ENCODE results near the gene PYCARD. TPM values are rescaled to one million over a fixed set of nuclear protein-coding genes. Genes with fewer than 3 reads are reported as not detected.

The PYCARD gene
- total RNA-seq, 2 donors from 2014 or later: 27.2 to 51.6 TPM

DNA sequence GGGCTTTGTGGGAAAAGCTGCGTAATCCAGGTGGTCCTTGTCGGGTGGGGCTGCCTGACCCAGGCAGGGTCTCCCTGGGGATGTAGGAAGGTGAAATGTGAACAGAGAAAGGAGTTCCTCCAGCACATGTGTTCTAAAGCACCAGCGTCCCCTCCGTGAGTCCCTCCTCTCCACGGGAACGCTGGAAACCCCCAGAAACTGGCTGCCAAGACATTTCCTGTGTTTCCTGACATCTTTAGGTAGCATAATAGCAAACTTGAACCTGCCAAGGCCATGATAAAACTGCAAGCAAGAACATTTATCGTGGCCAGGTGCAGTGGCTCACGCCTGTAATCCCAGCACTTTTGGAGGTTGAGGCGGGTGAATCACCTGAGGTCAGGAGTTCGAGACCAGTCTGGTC is 26.9 kb upstream of the PYCARD start:
- no peaks in the 10 kb centered on the region for H3K9me3 ChIP-seq
- intact Hi-C loops (cut with DNase I): no loop called here
- 43% methylated on average over 10 of the region's 10 CpGs for WGBS
- no peaks in the 10 kb centered on the region for H3K4me1 ChIP-seq (replicated peaks)
- no peaks in the 10 kb centered on the region for H3K27me3 ChIP-seq (replicated peaks; ENCODE audit: insufficient read depth)
- no peak for DNase-seq (ENCODE audit: low spot score)
- no peak overlapping the region for H3K27ac ChIP-seq
- no peaks in the 10 kb centered on the region for H3K36me3 ChIP-seq
- no peak for TF ChIP-seq POLR2AphosphoS5 (IDR thresholded peaks at IDR 0.05)
- H3K4me3 ChIP-seq: no peak overlapping the region

DNA sequence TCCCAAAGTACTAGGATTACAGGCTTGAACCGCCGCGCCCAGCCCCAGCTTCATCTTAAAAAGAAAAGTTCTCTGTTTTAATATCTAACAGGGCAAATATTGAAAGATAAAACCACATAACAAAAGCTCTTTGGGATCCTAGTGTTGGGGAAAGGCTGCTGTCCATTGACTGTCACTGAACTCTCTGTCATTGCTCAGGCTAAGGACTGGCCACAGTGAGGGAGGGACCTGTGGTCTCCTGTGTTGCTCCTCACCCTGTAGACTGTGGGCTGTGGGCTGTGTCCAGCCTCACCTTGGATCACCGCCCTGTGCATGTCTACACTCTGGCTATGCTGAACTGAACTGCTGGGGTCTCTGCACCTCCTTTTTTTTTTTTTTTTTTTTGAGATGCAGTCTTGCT is 25.6 kb upstream of the PYCARD start:
- Histone ChIP-seq H3K27ac (no peak overlapping the region), H3K36me3 (no peaks in the 10 kb centered on the region), H3K9me3 (no peaks in the 10 kb centered on the region), H3K4me1 (replicated peaks) (no peaks in the 10 kb centered on the region), H3K27me3 (replicated peaks; ENCODE audit: insufficient read depth) (no peaks in the 10 kb centered on the region), H3K4me3 (no peak overlapping the region)
- TF ChIP-seq POLR2AphosphoS5 (IDR thresholded peaks at IDR 0.05): no peak
- TF ChIP-seq, protein P1, sequence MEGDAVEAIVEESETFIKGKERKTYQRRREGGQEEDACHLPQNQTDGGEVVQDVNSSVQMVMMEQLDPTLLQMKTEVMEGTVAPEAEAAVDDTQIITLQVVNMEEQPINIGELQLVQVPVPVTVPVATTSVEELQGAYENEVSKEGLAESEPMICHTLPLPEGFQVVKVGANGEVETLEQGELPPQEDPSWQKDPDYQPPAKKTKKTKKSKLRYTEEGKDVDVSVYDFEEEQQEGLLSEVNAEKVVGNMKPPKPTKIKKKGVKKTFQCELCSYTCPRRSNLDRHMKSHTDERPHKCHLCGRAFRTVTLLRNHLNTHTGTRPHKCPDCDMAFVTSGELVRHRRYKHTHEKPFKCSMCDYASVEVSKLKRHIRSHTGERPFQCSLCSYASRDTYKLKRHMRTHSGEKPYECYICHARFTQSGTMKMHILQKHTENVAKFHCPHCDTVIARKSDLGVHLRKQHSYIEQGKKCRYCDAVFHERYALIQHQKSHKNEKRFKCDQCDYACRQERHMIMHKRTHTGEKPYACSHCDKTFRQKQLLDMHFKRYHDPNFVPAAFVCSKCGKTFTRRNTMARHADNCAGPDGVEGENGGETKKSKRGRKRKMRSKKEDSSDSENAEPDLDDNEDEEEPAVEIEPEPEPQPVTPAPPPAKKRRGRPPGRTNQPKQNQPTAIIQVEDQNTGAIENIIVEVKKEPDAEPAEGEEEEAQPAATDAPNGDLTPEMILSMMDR (IDR thresholded peaks at IDR 0.05): no peak
- TF ChIP-seq POLR2A (IDR thresholded peaks at IDR 0.05): no peak
- intact Hi-C loops (cut with DNase I): no loop called here
- 97% methylated on average over 4 of the region's 4 CpGs for WGBS
- DNase-seq (ENCODE audit: low spot score): no peak

DNA sequence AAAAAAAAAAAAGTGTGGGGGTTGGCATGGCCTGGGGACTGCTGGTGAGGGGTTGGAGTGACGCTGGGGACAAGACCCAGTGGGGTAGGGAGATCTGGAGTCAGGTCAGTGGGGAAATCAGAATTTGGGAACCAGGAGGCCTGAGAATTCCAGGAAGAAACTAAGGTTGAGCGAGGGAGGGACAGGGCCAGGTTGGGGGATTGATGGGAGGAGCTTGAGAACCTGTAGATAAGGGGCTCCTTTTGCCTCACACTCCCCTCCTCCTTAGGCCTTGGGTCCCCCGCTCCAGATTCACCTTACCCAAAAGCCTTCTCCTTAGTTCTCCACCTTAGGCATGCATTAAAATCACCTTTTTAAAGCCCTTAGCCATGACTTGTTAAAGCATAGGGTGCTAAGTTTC is 22.6 kb upstream of the PYCARD start:
- intact Hi-C loops (cut with DNase I): no loop called here
- H3K4me1 ChIP-seq (replicated peaks): no peaks in the 10 kb centered on the region
- WGBS: 89% methylated on average over 3 of the region's 3 CpGs

DNA sequence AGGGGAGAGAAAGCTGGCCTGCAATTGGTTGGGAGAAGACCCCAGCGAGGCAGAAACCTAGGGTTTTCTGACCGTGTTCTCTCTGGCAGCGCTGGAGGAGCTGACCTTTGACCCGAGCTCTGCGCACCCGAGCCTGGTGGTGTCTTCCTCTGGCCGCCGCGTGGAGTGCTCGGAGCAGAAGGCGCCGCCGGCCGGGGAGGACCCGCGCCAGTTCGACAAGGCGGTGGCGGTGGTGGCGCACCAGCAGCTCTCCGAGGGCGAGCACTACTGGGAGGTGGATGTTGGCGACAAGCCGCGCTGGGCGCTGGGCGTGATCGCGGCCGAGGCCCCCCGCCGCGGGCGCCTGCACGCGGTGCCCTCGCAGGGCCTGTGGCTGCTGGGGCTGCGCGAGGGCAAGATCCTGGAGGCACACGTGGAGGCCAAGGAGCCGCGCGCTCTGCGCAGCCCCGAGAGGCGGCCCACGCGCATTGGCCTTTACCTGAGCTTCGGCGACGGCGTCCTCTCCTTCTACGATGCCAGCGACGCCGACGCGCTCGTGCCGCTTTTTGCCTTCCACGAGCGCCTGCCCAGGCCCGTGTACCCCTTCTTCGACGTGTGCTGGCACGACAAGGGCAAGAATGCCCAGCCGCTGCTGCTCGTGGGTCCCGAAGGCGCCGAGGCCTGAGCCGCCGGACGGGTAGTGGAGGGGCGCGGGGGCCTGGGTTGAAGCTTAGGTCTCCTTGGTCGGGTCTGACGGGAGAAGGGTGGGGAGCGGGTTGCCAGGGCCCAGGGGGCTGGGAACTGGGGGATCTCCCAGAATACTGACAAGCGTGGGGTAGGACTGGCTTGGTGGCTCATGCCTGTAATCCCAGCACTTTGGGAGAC is 21.8 kb upstream of the PYCARD start:
- WGBS: 82% methylated on average over 80 of the region's 80 CpGs
- no peaks in the 10 kb centered on the region for H3K36me3 ChIP-seq
- H3K27me3 ChIP-seq (replicated peaks; ENCODE audit: insufficient read depth): peaks cover 2% of the 10 kb centered on the region
- no peak overlapping the region for H3K4me3 ChIP-seq
- intact Hi-C loops (cut with DNase I): no loop called here
- TF ChIP-seq, protein P1 (IDR thresholded peaks at IDR 0.05): no peak
- TF ChIP-seq POLR2A (IDR thresholded peaks at IDR 0.05): no peak
- TF ChIP-seq POLR2AphosphoS5 (IDR thresholded peaks at IDR 0.05): no peak
- no peak overlapping the region for H3K27ac ChIP-seq
- no peak for DNase-seq (ENCODE audit: low spot score)
- H3K4me1 ChIP-seq (replicated peaks): no peaks in the 10 kb centered on the region
- no peaks in the 10 kb centered on the region for H3K9me3 ChIP-seq

More for the DNA sequence above, 22.6 kb upstream of the PYCARD start:
- no peak for DNase-seq (ENCODE audit: low spot score)
- no peaks in the 10 kb centered on the region for H3K9me3 ChIP-seq
- H3K27ac ChIP-seq: no peak overlapping the region
- H3K4me3 ChIP-seq: no peak overlapping the region
- TF ChIP-seq, protein P1 (IDR thresholded peaks at IDR 0.05): no peak
- no peak for TF ChIP-seq POLR2A (IDR thresholded peaks at IDR 0.05)
- no peak for TF ChIP-seq POLR2AphosphoS5 (IDR thresholded peaks at IDR 0.05)
- H3K36me3 ChIP-seq: no peaks in the 10 kb centered on the region
- peaks cover 2% of the 10 kb centered on the region for H3K27me3 ChIP-seq (replicated peaks; ENCODE audit: insufficient read depth)

DNA sequence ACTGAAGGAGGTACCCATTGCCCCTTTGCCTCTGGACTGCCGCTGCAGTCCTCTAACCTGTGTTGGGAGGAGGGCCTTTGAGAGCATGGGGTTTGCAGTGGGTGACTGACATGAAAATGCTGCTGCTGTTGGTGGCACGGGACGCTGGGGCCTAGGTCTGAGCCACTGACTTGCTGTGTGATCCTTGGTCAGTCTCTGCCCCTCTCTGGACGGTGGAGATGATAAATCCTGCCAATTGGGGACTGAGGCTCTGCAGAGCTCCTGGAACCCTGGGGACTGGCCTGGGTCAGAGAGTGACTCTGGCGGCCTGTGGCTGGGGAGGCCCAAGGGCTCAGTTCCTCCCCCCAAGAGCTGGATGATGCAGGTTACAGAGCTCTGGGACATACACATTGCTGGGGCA is 20.5 kb upstream of the PYCARD start:
- intact Hi-C loops (cut with DNase I): no loop called here

More for the DNA sequence above, 20.5 kb upstream of the PYCARD start:
- no peak for TF ChIP-seq POLR2A (IDR thresholded peaks at IDR 0.05)
- TF ChIP-seq, protein P1 (IDR thresholded peaks at IDR 0.05): no peak
- no peak for TF ChIP-seq POLR2AphosphoS5 (IDR thresholded peaks at IDR 0.05)
- H3K27me3 ChIP-seq (replicated peaks; ENCODE audit: insufficient read depth): peaks cover 2% of the 10 kb centered on the region
- H3K27ac ChIP-seq: no peak overlapping the region
- H3K4me1 ChIP-seq (replicated peaks): no peaks in the 10 kb centered on the region
- H3K4me3 ChIP-seq: no peak overlapping the region
- no peaks in the 10 kb centered on the region for H3K36me3 ChIP-seq
- 98% methylated on average over 5 of the region's 5 CpGs for WGBS
- H3K9me3 ChIP-seq: no peaks in the 10 kb centered on the region
- no peak for DNase-seq (ENCODE audit: low spot score)
